Thyroid gland (tissue), 4 donors: Measurements from ENCODE around the gene MAML3. TPM values are rescaled to one million over a fixed set of nuclear protein-coding genes. Genes with fewer than 3 reads are reported as not detected.

Experiments used
- DNase-seq, 2 donors: peaks; one replicate each; pipeline ENCODE4 v3.0.0-alpha.2; 2019
- H3K27ac ChIP-seq, 3 donors: fragments of 200-600 bp; sonication (generic); 1 replicate in 2 of 3; 2 replicates in 1 of 3; pipeline ENCODE4 v1.5.1; 2016 to 2019; ENCODE audit warnings: mild to moderate bottlenecking in 1 of 3, moderate library complexity in 1 of 3
- H3K27me3 ChIP-seq: fragments of 200-600 bp; sonication (generic); one replicate; pipeline ENCODE4 v1.5.1; 2019
- H3K36me3 ChIP-seq, 2 donors: fragments of 200-600 bp; sonication (generic); one replicate each; pipeline ENCODE4 v1.5.1; 2016 to 2019
- H3K4me1 ChIP-seq, 2 donors: fragments of 200-600 bp; sonication (generic); one replicate each; pipeline ENCODE4 v1.5.1; 2017 to 2019
- H3K4me3 ChIP-seq, 3 donors: fragments of 200-600 bp; sonication (generic); replicated peaks in 1 of 3; 1 replicate in 2 of 3; 2 replicates in 1 of 3; pipeline ENCODE4 v1.5.1; 2016; ENCODE audit warnings: mild to moderate bottlenecking in 1 of 3
- H3K9me3 ChIP-seq: fragments of 200-600 bp; sonication (generic); one replicate; pipeline ENCODE4 v1.5.1; 2017
- CTCF ChIP-seq, 6 experiments: fragments of 200-600 bp in 3 of 6; fragments of 450-650 bp in 3 of 6; sonication (generic) in 3 of 6; IDR thresholded peaks; one replicate each; pipeline ENCODE4 v1.5.1; 2016 to 2019; ENCODE audit warnings: antibody characterized with exemption in 6 of 6, mild to moderate bottlenecking in 2 of 6, inconsistent platforms in 1 of 6, moderate library complexity in 1 of 6
- POLR2A ChIP-seq, 2 donors: fragments of 450-650 bp; IDR thresholded peaks; one replicate each; pipeline ENCODE4 v1.6.1; 2017; ENCODE audit warnings: antibody characterized with exemption in 2 of 2, mild to moderate bottlenecking in 2 of 2, moderate library complexity in 1 of 2
- WGBS, 2 donors: methylation state at CpG; one replicate each; pipeline ENCODE4 v1.1.5; 2017; 5-methylcytosine and 5-hydroxymethylcytosine counted together
- intact Hi-C: fragments of 100-400 bp; cut with DNase I; formaldehyde crosslinking; loops from one replicate; pipeline ENCODE4 v1.15.1; 2023
- total RNA-seq, 4 donors: library from RNA; depleted of rRNA; stranded (reverse); fragments of >200 nt; gene quantifications; one replicate each; pipeline ENCODE4 v1.2.3, GENCODE V29; 2016

The MAML3 gene
- total RNA-seq, 4 donors from 2014 or later, result 5.7 to 14.1 (median 11.4) TPM

- WGBS, 2 donors, result 78 to 88% methylated on average over 4 of the region's 4 CpGs
- intact Hi-C loops, result no loop called here
- H3K4me1 ChIP-seq, result no peaks in the 10 kb centered on the region
- no peaks in the 10 kb centered on the region for H3K36me3 ChIP-seq
- H3K27ac ChIP-seq, result no peak overlapping the region
- TF ChIP-seq POLR2A (IDR thresholded peaks at IDR 0.05) (no peak), CTCF (IDR thresholded peaks at IDR 0.05) (no peak)
- H3K9me3 ChIP-seq, result no peaks in the 10 kb centered on the region
- no peaks in the 10 kb centered on the region for H3K27me3 ChIP-seq
- no peak overlapping the region for H3K4me3 ChIP-seq
- no peak for DNase-seq
Measured at GRCh38 chr4:140116442-140117104, 37.4 kb downstream of the MAML3 start.

DNA sequence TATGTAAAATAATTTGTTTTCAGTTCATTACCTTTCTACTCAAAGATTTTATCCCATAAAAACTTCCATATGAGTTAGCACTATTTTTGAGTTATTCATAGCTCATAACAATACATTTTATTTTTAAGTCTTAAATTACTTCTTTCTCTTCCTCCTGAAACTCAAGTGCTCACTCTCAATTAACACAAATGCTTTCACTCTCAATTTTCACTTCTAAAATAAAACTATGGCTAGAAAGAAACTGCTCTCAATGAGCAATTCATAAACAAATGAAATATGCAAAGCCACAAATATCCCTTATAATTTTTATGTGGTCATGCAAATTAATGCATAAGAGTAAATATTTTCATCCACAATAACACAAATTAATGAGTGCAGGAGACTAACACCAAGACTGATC, 38.8 kb downstream of the MAML3 start:
- intact Hi-C loops, result no loop called here
- Histone ChIP-seq H3K27me3 (no peaks in the 10 kb centered on the region), H3K36me3 (no peaks in the 10 kb centered on the region), H3K4me3 (no peak overlapping the region), H3K9me3 (no peaks in the 10 kb centered on the region), H3K4me1 (no peaks in the 10 kb centered on the region), H3K27ac (no peak overlapping the region)
- TF ChIP-seq CTCF (IDR thresholded peaks at IDR 0.05) (no peak), POLR2A (IDR thresholded peaks at IDR 0.05) (no peak)
- no peak for DNase-seq

DNA sequence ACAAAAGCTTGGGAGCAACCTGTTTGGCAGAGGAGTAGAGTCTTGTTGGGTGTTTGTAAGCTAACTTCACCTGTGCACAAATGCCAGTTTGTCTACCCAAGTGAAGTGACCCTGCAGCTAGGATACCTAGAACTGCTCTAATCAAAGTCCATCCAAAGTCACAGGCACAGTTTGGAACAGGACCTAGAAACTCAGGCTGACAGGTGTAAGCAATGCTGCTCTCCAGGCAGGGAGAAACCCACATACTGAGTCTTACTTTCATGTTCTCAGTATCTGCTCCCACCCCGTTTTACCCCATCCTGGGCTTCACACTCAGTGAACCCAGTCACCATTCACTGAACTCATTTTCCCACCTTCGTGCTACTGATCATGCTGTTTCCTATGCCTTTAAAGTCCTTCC, 40.3 kb downstream of the MAML3 start:
- intact Hi-C loops, result no loop called here
- H3K27me3 ChIP-seq, result no peaks in the 10 kb centered on the region
- H3K4me1 ChIP-seq, result peaks cover 0 to 3% of the 10 kb centered on the region in 2 donors
- H3K9me3 ChIP-seq, result no peaks in the 10 kb centered on the region
- WGBS, 2 donors, result 85 to 88% methylated on average over 2 of the region's 2 CpGs
- no peak for DNase-seq
- no peak overlapping the region for H3K27ac ChIP-seq
- TF ChIP-seq CTCF (IDR thresholded peaks at IDR 0.05) (no peak), POLR2A (IDR thresholded peaks at IDR 0.05) (no peak)
- no peak overlapping the region for H3K4me3 ChIP-seq
- H3K36me3 ChIP-seq, result no peaks in the 10 kb centered on the region

DNA sequence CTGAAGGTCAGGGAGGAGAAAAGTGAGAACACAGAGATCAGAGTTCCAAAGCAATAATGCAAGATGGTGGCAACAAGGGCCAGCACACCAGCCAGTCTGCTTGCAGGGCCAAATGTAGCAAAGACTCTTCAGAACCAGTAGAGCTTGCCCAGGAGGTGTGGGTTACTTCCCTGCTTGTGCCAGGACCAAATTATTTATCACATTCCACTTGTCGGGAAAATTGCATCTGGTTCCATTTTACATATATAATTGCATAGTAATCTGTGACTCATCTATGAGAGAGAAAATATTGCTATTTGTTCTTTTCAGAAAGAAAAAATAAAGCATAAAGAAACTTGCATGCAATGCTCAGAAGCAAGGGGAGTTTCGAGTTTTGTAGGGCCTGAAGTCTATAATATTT, 41.4 kb downstream of the MAML3 start:
- Histone ChIP-seq H3K27ac (no peak overlapping the region), H3K36me3 (no peaks in the 10 kb centered on the region), H3K4me1 (peaks cover 0 to 3% of the 10 kb centered on the region in 2 donors), H3K27me3 (no peaks in the 10 kb centered on the region), H3K4me3 (no peak overlapping the region), H3K9me3 (no peaks in the 10 kb centered on the region)
- intact Hi-C loops, result no loop called here
- DNase-seq, result no peak
- 85 to 88% methylated on average over 2 of the region's 2 CpGs for WGBS, 2 donors
- TF ChIP-seq POLR2A (IDR thresholded peaks at IDR 0.05) (no peak), CTCF (IDR thresholded peaks at IDR 0.05) (no peak)

GRCh38 chr4:140111256-140111655, 42.7 kb downstream of the MAML3 start:
- Histone ChIP-seq H3K27me3 (no peaks in the 10 kb centered on the region), H3K4me1 (peaks cover 0 to 3% of the 10 kb centered on the region in 2 donors), H3K36me3 (no peaks in the 10 kb centered on the region), H3K27ac (no peak overlapping the region), H3K4me3 (no peak overlapping the region), H3K9me3 (no peaks in the 10 kb centered on the region)
- intact Hi-C loops, result no loop called here
- WGBS, 2 donors, result 96 to 98% methylated on average over 1 of the region's 1 CpG
- no peak for DNase-seq
- TF ChIP-seq POLR2A (IDR thresholded peaks at IDR 0.05) (no peak), CTCF (IDR thresholded peaks at IDR 0.05) (no peak)
